SK-N-SH treated with all-trans-retinoic acid at 6 μM for 48 hours (cell line): ENCODE measurements around the gene FGD3.

Experiments used
- ATAC-seq: fragments of 200-7000 bp; cut with Tn5 transposase; 3 replicates; pipeline ENCODE4 v1.9.1; 2020; ENCODE audit warnings: mild to moderate bottlenecking, moderate library complexity
- ARNTL ChIP-seq: fragments of 450-650 bp; formaldehyde crosslinking; IDR thresholded peaks from 2 replicates; pipeline ENCODE4 v1.5.0; 2020; ENCODE audit warnings: low read depth, mild to moderate bottlenecking, moderate library complexity, borderline replicate concordance
- BACH2 ChIP-seq: fragments of 250-450 bp; sonication (Bioruptor Pico); IDR thresholded peaks from 2 replicates; pipeline ENCODE4 v1.9.0; 2021; ENCODE audit warnings: mild to moderate bottlenecking, borderline replicate concordance
- CREB5 ChIP-seq: fragments of 250-450 bp; sonication (Bioruptor Pico); IDR thresholded peaks from 2 replicates; pipeline ENCODE4 v1.5.1; 2020; ENCODE audit warnings: low read depth, mild to moderate bottlenecking, moderate library complexity
- CSDC2 ChIP-seq: fragments of 250-450 bp; sonication (Bioruptor Pico); IDR thresholded peaks from 2 replicates; pipeline ENCODE4 v1.5.0; 2020; ENCODE audit warnings: mild to moderate bottlenecking, moderate library complexity
- CSRNP3 ChIP-seq: fragments of 250-450 bp; sonication (Bioruptor Pico); IDR thresholded peaks from 2 replicates; pipeline ENCODE4 v1.5.1; 2021; ENCODE audit warnings: mild to moderate bottlenecking, moderate library complexity
- ESRRG ChIP-seq: fragments of 250-450 bp; sonication (Bioruptor Pico); IDR thresholded peaks from 2 replicates; pipeline ENCODE4 v1.6.1; 2021; ENCODE audit warnings: mild to moderate bottlenecking
- GLIS3 ChIP-seq: fragments of 250-450 bp; sonication (Bioruptor Pico); IDR thresholded peaks from 2 replicates; pipeline ENCODE4 v1.5.0; 2020; ENCODE audit warnings: mild to moderate bottlenecking, moderate library complexity
- ISL1 ChIP-seq: fragments of 250-450 bp; sonication (Bioruptor Pico); IDR thresholded peaks from 2 replicates; pipeline ENCODE4 v2.1.2; 2022; ENCODE audit warnings: mild to moderate bottlenecking, moderate library complexity
- OSR1 ChIP-seq: fragments of 250-450 bp; sonication (Bioruptor Pico); IDR thresholded peaks from 2 replicates; pipeline ENCODE4 v1.8.0; 2022; ENCODE audit warnings: moderate library complexity, mild to moderate bottlenecking, inconsistent platforms
- PATZ1 ChIP-seq: fragments of 250-450 bp; sonication (Bioruptor Pico); IDR thresholded peaks from 2 replicates; pipeline ENCODE4 v1.8.0; 2020; ENCODE audit warnings: mild to moderate bottlenecking, moderate library complexity, borderline replicate concordance
- POU6F1 ChIP-seq: fragments of 250-450 bp; sonication (Bioruptor Pico); IDR thresholded peaks from 2 replicates; pipeline ENCODE4 v1.8.0; 2021; ENCODE audit warnings: low read depth, mild to moderate bottlenecking, moderate library complexity, borderline replicate concordance
- RARB ChIP-seq: fragments of 250-450 bp; sonication (Bioruptor Pico); IDR thresholded peaks from 2 replicates; pipeline ENCODE4 v1.8.0; 2021; ENCODE audit warnings: mild to moderate bottlenecking, moderate library complexity
- TSHZ2 ChIP-seq: fragments of 250-450 bp; sonication (Bioruptor Pico); IDR thresholded peaks from 2 replicates; pipeline ENCODE4 v1.5.0; 2020; ENCODE audit warnings: mild to moderate bottlenecking, moderate library complexity
- ZC3H10 ChIP-seq: fragments of 250-450 bp; sonication (Bioruptor Pico); IDR thresholded peaks from 2 replicates; pipeline ENCODE4 v1.5.1; 2021; ENCODE audit warnings: mild to moderate bottlenecking, moderate library complexity
- ZFP30 ChIP-seq: fragments of 450-650 bp; formaldehyde crosslinking; IDR thresholded peaks from 2 replicates; pipeline ENCODE4 v1.5.0; 2022; ENCODE audit warnings: mild to moderate bottlenecking, moderate library complexity
- ZNF70 ChIP-seq: fragments of 450-650 bp; formaldehyde crosslinking; IDR thresholded peaks from 2 replicates; pipeline ENCODE4 v1.5.0; 2020; ENCODE audit warnings: mild to moderate bottlenecking, moderate library complexity
- ZNF8 ChIP-seq: fragments of 450-650 bp; formaldehyde crosslinking; IDR thresholded peaks from 2 replicates; pipeline ENCODE4 v1.5.0; 2020; ENCODE audit warnings: mild to moderate bottlenecking, moderate library complexity

The FGD3 gene

GRCh38 chr9:93020771-93021670 is 73.7 kb downstream of the FGD3 start:
- no peak for ATAC-seq

More at GRCh38 chr9:93020771-93021670, 73.7 kb downstream of the FGD3 start:
- no peak for TF ChIP-seq POU6F1 (CRISPR knock-in tag)
- no peak for TF ChIP-seq ZNF8
- no peak for TF ChIP-seq CSDC2
- no peak for TF ChIP-seq OSR1 (CRISPR knock-in tag)
- TF ChIP-seq ZFP30 = no peak
- TF ChIP-seq ZC3H10 (CRISPR knock-in tag) = no peak
- no peak for TF ChIP-seq GLIS3 (CRISPR knock-in tag)
- TF ChIP-seq CSRNP3 = no peak
- no peak for TF ChIP-seq ISL1 (CRISPR knock-in tag)
- TF ChIP-seq BACH2 = no peak
- no peak for TF ChIP-seq PATZ1 (CRISPR knock-in tag)
- TF ChIP-seq TSHZ2 (CRISPR knock-in tag) = no peak
- no peak for TF ChIP-seq ESRRG (CRISPR knock-in tag)
- no peak for TF ChIP-seq ARNTL (CRISPR knock-in tag)
- no peak for TF ChIP-seq RARB (CRISPR knock-in tag)
- no peak for TF ChIP-seq CREB5 (CRISPR knock-in tag)
- no peak for TF ChIP-seq ZNF70 (CRISPR knock-in tag)
